Trophoblast cell (in vitro differentiated cells and primary cell): Measurements from ENCODE around the gene TRAF2.

ENCODE experiments used
- DNase-seq, 2 donors: peaks; one replicate each; pipeline ENCODE4 v3.0.0-alpha.2; 2016
- H2AFZ ChIP-seq: 2 replicates; pipeline ENCODE4 v1.6.1; 2013; ENCODE audit warnings: low read length, moderate library complexity, mild to moderate bottlenecking; ENCODE audit not compliant: insufficient read depth, poor library complexity
- H2AK5ac ChIP-seq: 2 replicates; pipeline ENCODE4 v1.6.1; 2013; ENCODE audit warnings: mild to moderate bottlenecking, low read length
- H2BK120ac ChIP-seq: 2 replicates; pipeline ENCODE4 v1.6.1; 2013; ENCODE audit warnings: low read length, mild to moderate bottlenecking, moderate library complexity; ENCODE audit not compliant: insufficient read depth, poor library complexity
- H2BK12ac ChIP-seq: 2 replicates; pipeline ENCODE4 v1.6.1; 2013; ENCODE audit warnings: mild to moderate bottlenecking, low read length, moderate library complexity
- H2BK5ac ChIP-seq: 2 replicates; pipeline ENCODE4 v1.6.1; 2013; ENCODE audit warnings: low read length, low read depth, moderate library complexity, mild to moderate bottlenecking; ENCODE audit not compliant: poor library complexity
- H3K14ac ChIP-seq: 2 replicates; pipeline ENCODE4 v1.6.1; 2013; ENCODE audit warnings: mild to moderate bottlenecking, low read length
- H3K18ac ChIP-seq: 2 replicates; pipeline ENCODE4 v1.6.1; 2013; ENCODE audit warnings: mild to moderate bottlenecking, low read length
- H3K23ac ChIP-seq: 2 replicates; pipeline ENCODE4 v1.6.1; 2013; ENCODE audit warnings: low read length
- H3K27ac ChIP-seq: 2 replicates; pipeline ENCODE4 v1.5.1; 2013; ENCODE audit warnings: low read depth, mild to moderate bottlenecking, inconsistent platforms, low read length, moderate library complexity
- H3K27me3 ChIP-seq: 2 replicates; pipeline ENCODE4 v1.6.1; 2013; ENCODE audit warnings: inconsistent platforms, mild to moderate bottlenecking, low read length, moderate library complexity; ENCODE audit not compliant: insufficient read depth
- H3K36me3 ChIP-seq, 2 experiments: 1 replicate in 1 of 2; 2 replicates in 1 of 2; pipeline ENCODE4 v1.6.1; 2013; ENCODE audit warnings: low read length in 2 of 2, mild to moderate bottlenecking in 2 of 2, moderate library complexity in 1 of 2; ENCODE audit not compliant: insufficient read depth in 2 of 2, control insufficient read depth in 1 of 2
- H3K4ac ChIP-seq: 2 replicates; pipeline ENCODE4 v1.6.1; 2013; ENCODE audit warnings: low read depth, mild to moderate bottlenecking, low read length, moderate library complexity
- H3K4me1 ChIP-seq, 2 experiments: 1 replicate in 1 of 2; 2 replicates in 1 of 2; pipeline ENCODE4 v1.6.1; 2013; ENCODE audit warnings: low read length in 2 of 2, mild to moderate bottlenecking in 2 of 2, moderate library complexity in 1 of 2; ENCODE audit not compliant: insufficient read depth in 2 of 2, control insufficient read depth in 1 of 2
- H3K4me2 ChIP-seq: 2 replicates; pipeline ENCODE4 v1.6.1; 2013; ENCODE audit warnings: inconsistent platforms, mild to moderate bottlenecking, low read length, moderate library complexity
- H3K4me3 ChIP-seq: 2 replicates; pipeline ENCODE4 v1.5.1; 2013; ENCODE audit warnings: mild to moderate bottlenecking, low read depth, low read length, inconsistent platforms
- H3K79me1 ChIP-seq: one replicate; pipeline ENCODE4 v1.6.1; 2013; ENCODE audit warnings: low read length
- H3K79me2 ChIP-seq: 2 replicates; pipeline ENCODE4 v1.6.1; 2013; ENCODE audit warnings: low read length, mild to moderate bottlenecking; ENCODE audit not compliant: control insufficient read depth, insufficient read depth, poor library complexity
- H3K9ac ChIP-seq: 2 replicates; pipeline ENCODE4 v1.6.1; 2013; ENCODE audit warnings: mild to moderate bottlenecking, low read length
- H3K9me3 ChIP-seq: 2 replicates; pipeline ENCODE4 v1.6.1; 2013; ENCODE audit warnings: low read depth, mild to moderate bottlenecking, control low read depth, inconsistent platforms, low read length; ENCODE audit not compliant: insufficient read depth
- H4K12ac ChIP-seq: 2 replicates; pipeline ENCODE4 v1.6.1; 2013; ENCODE audit warnings: low read depth, mild to moderate bottlenecking, low read length, moderate library complexity
- H4K8ac ChIP-seq: 2 replicates; pipeline ENCODE4 v1.6.1; 2013; ENCODE audit warnings: low read depth, mild to moderate bottlenecking, low read length, moderate library complexity
- H4K91ac ChIP-seq: one replicate; pipeline ENCODE4 v1.6.1; 2013; ENCODE audit warnings: low read depth, mild to moderate bottlenecking, low read length, moderate library complexity
- WGBS: extraction: QIAGEN DNeasy Blood & Tissue Kit; methylation state at CpG from one replicate; pipeline ENCODE4 v1.1.7; 2013; ENCODE audit warnings: missing lambda C conversion rate; ENCODE audit not compliant: insufficient read length, insufficient coverage; ENCODE audit errors: extremely low coverage; 5-methylcytosine and 5-hydroxymethylcytosine counted together

TRAF2 gene

GRCh38 chr9:136850866-136851775, 35.2 kb upstream of the TRAF2 start:
- Histone ChIP-seq H3K14ac (no peak overlapping the region), H3K79me1 (peaks cover 22% of the 10 kb centered on the region), H4K12ac (peak overlapping the region; percentile 9), H3K9ac (no peak overlapping the region), H2BK120ac (no peak overlapping the region), H3K23ac (no peak overlapping the region), H2AFZ (no peak overlapping the region), H2BK12ac (no peak overlapping the region), H3K4me2 (no peak overlapping the region), H4K8ac (no peak overlapping the region), H3K4ac (no peak overlapping the region), H3K4me1 (peaks cover 22 to 23% of the 10 kb centered on the region in 2 experiments), H3K4me3 (no peak overlapping the region), H4K91ac (no peak overlapping the region), H3K27me3 (peaks cover 4% of the 10 kb centered on the region), H3K18ac (no peak overlapping the region), H3K36me3 (peaks cover 15 to 20% of the 10 kb centered on the region in 2 experiments), H3K27ac (no peak overlapping the region), H3K79me2 (peaks cover 9% of the 10 kb centered on the region), H2AK5ac (no peak overlapping the region), H2BK5ac (no peak overlapping the region), H3K9me3 (peaks cover 16% of the 10 kb centered on the region)
- DNase-seq: no peak
- WGBS: no CpG with 5 or more reads among the region's 23 CpGs

- Histone ChIP-seq H3K27me3 (no peaks in the 10 kb centered on the region), H3K9me3 (peaks cover 7% of the 10 kb centered on the region), H3K36me3 (peaks cover 15 to 20% of the 10 kb centered on the region in 2 experiments), H4K8ac (no peak within 1 kb of the TSS), H3K4me2 (no peak within 1 kb of the TSS), H2BK120ac (no peak within 1 kb of the TSS), H3K9ac (no peak within 1 kb of the TSS), H3K4me3 (no peak within 1 kb of the TSS), H3K79me1 (peaks cover 15% of the 10 kb centered on the region), H3K23ac (no peak within 1 kb of the TSS), H3K4ac (no peak within 1 kb of the TSS), H3K4me1 (peaks cover 13 to 14% of the 10 kb centered on the region in 2 experiments), H2BK5ac (no peak within 1 kb of the TSS), H3K79me2 (peaks cover 9% of the 10 kb centered on the region), H3K18ac (no peak within 1 kb of the TSS), H2AFZ (no peak within 1 kb of the TSS), H3K14ac (no peak within 1 kb of the TSS), H2AK5ac (no peak within 1 kb of the TSS), H4K12ac (no peak within 1 kb of the TSS), H3K27ac (no peak within 1 kb of the TSS), H4K91ac (no peak within 1 kb of the TSS), H2BK12ac (no peak within 1 kb of the TSS)
- DNase-seq: no peak
- no CpG with 5 or more reads among the region's 23 CpGs for WGBS
These were observed 34.2 kb upstream of the TRAF2 start, which contains the start of gene MAMDC4 for GRCh38 chr9:136851941-136852663. Gene MAMDC4 (plus strand): TSS chr9:136852346. CDS start chr9:136852417, 71 bp downstream.

GRCh38 chr9:136852664-136853595, 33.4 kb upstream of the TRAF2 start:
- no CpG with 5 or more reads among the region's 29 CpGs for WGBS

More at GRCh38 chr9:136852664-136853595, 33.4 kb upstream of the TRAF2 start:
- Histone ChIP-seq H4K91ac (no peak overlapping the region), H3K4me3 (no peak overlapping the region), H3K4ac (no peak overlapping the region), H2AFZ (no peak overlapping the region), H4K12ac (no peak overlapping the region), H2BK5ac (no peak overlapping the region), H3K36me3 (peaks cover 15 to 20% of the 10 kb centered on the region in 2 experiments), H3K18ac (no peak overlapping the region), H3K9me3 (peaks cover 5% of the 10 kb centered on the region), H4K8ac (no peak overlapping the region), H3K27me3 (no peaks in the 10 kb centered on the region), H3K79me1 (peaks cover 10% of the 10 kb centered on the region), H3K79me2 (peaks cover 6% of the 10 kb centered on the region), H2AK5ac (no peak overlapping the region), H3K14ac (no peak overlapping the region), H3K9ac (no peak overlapping the region), H2BK12ac (no peak overlapping the region), H3K4me2 (no peak overlapping the region), H3K23ac (no peak overlapping the region), H3K4me1 (peaks cover 13 to 15% of the 10 kb centered on the region in 2 experiments), H2BK120ac (no peak overlapping the region), H3K27ac (no peak overlapping the region)
- no peak for DNase-seq
